ENCODE results near the gene GNPTG. TPM values are rescaled to one million over a fixed set of nuclear protein-coding genes. Genes with fewer than 3 reads are reported as not detected.

GNPTG gene
- total RNA-seq, 4 donors from 2014 or later: 20.6 to 37.5 (median 30.2) TPM

GRCh38 chr16:1335996-1336395 is 15.7 kb upstream of the GNPTG start:
- Histone ChIP-seq H3K9me3 (no peaks in the 10 kb centered on the region), H3K27me3 (peaks cover 27 to 43% (median 40%) of the 10 kb centered on the region in 3 donors), H3K36me3 (no peaks in the 10 kb centered on the region), H3K4me3 (no peak overlapping the region), H3K4me1 (peaks cover 0 to 4% of the 10 kb centered on the region in 2 donors), H3K27ac (no peak overlapping the region)
- DNase-seq (no peak), ATAC-seq (no peak)
- in situ Hi-C loops (cut with MboI; ENCODE audit: low sequenced_read_pairs in 4 of 4): no loop called here
- intact Hi-C loops (cut with DNase I; ENCODE audit: low total_unique reads): no loop called here
- TF ChIP-seq, protein P1, sequence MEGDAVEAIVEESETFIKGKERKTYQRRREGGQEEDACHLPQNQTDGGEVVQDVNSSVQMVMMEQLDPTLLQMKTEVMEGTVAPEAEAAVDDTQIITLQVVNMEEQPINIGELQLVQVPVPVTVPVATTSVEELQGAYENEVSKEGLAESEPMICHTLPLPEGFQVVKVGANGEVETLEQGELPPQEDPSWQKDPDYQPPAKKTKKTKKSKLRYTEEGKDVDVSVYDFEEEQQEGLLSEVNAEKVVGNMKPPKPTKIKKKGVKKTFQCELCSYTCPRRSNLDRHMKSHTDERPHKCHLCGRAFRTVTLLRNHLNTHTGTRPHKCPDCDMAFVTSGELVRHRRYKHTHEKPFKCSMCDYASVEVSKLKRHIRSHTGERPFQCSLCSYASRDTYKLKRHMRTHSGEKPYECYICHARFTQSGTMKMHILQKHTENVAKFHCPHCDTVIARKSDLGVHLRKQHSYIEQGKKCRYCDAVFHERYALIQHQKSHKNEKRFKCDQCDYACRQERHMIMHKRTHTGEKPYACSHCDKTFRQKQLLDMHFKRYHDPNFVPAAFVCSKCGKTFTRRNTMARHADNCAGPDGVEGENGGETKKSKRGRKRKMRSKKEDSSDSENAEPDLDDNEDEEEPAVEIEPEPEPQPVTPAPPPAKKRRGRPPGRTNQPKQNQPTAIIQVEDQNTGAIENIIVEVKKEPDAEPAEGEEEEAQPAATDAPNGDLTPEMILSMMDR (IDR thresholded peaks at IDR 0.05 in 4 of 5, conservative IDR thresholded peaks at IDR 0.05 in 1 of 5): no peak
- TF ChIP-seq POLR2A (IDR thresholded peaks at IDR 0.05): no peak

DNA sequence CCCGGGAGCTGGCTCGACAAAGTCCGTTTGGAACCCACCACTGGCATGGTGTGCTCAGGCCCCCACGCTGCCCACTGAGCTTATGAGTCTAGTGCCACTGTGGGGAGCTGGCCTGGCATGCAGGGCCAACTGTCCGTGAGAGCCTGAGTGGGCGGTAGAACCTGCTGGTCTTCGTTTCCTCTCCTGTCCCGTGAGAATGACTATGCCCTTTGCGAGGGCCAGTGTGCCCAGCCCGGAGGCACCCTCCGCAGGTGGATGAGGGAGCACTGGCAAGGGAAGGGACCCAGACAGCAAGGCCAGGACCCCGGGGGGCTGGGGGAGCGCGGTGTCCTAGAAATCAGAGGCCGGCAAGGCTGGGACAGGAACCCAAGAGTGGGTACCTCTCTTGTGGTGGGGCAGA is 15.1 kb upstream of the GNPTG start:
- intact Hi-C loops (cut with DNase I; ENCODE audit: low total_unique reads) (no loop called here), in situ Hi-C loops (cut with MboI; ENCODE audit: low sequenced_read_pairs in 4 of 4) (no loop called here)
- DNase-seq (no peak), ATAC-seq (no peak)
- no peak overlapping the region for H3K27ac ChIP-seq
- H3K4me3 ChIP-seq: no peak overlapping the region
- H3K4me1 ChIP-seq: peaks cover 0 to 4% of the 10 kb centered on the region in 2 donors
- TF ChIP-seq, protein P1 (IDR thresholded peaks at IDR 0.05 in 4 of 5, conservative IDR thresholded peaks at IDR 0.05 in 1 of 5): no peak
- TF ChIP-seq POLR2A (IDR thresholded peaks at IDR 0.05): no peak
- no peaks in the 10 kb centered on the region for H3K9me3 ChIP-seq
- no peaks in the 10 kb centered on the region for H3K36me3 ChIP-seq
- peaks cover 26 to 39% (median 37%) of the 10 kb centered on the region in 3 donors for H3K27me3 ChIP-seq

- H3K4me1 ChIP-seq: peaks cover under 1 to 5% of the 10 kb centered on the region in 2 donors
- ATAC-seq (no peak), DNase-seq (no peak)
- TF ChIP-seq, protein P1 (IDR thresholded peaks at IDR 0.05 in 4 of 5, conservative IDR thresholded peaks at IDR 0.05 in 1 of 5): no peak
- TF ChIP-seq POLR2A (IDR thresholded peaks at IDR 0.05): no peak
- in situ Hi-C loops (cut with MboI; ENCODE audit: low sequenced_read_pairs in 4 of 4): no loop called here
- no peak overlapping the region for H3K27ac ChIP-seq
- H3K27me3 ChIP-seq: peaks cover 20 to 30% (median 28%) of the 10 kb centered on the region in 3 donors
- no peaks in the 10 kb centered on the region for H3K36me3 ChIP-seq
- intact Hi-C loops (cut with DNase I; ENCODE audit: low total_unique reads): no loop called here
- no peak overlapping the region for H3K4me3 ChIP-seq
- H3K9me3 ChIP-seq: no peaks in the 10 kb centered on the region
Measured at GRCh38 chr16:1337486-1337885, 14.2 kb upstream of the GNPTG start.

- intact Hi-C loops (cut with DNase I; ENCODE audit: low total_unique reads): no loop called here
- no peak for ATAC-seq
- Histone ChIP-seq H3K27ac (no peak overlapping the region), H3K36me3 (no peaks in the 10 kb centered on the region), H3K4me3 (no peak overlapping the region), H3K9me3 (no peaks in the 10 kb centered on the region), H3K27me3 (peaks cover 16 to 23% (median 21%) of the 10 kb centered on the region in 3 donors), H3K4me1 (peaks cover 4 to 5% of the 10 kb centered on the region in 2 donors)
- in situ Hi-C loops (cut with MboI; ENCODE audit: low sequenced_read_pairs in 4 of 4): no loop called here
- no peak for DNase-seq
- TF ChIP-seq, protein P1 (IDR thresholded peaks at IDR 0.05 in 4 of 5, conservative IDR thresholded peaks at IDR 0.05 in 1 of 5): no peak
- TF ChIP-seq POLR2A (IDR thresholded peaks at IDR 0.05): no peak
Measured at GRCh38 chr16:1338119-1338730, 13.5 kb upstream of the GNPTG start.

All from gastrocnemius medialis (tissue), 4 donors.